Stimulated activated CD4-positive, alpha-beta T cell treated with anti-CD3 and anti-CD28 coated beads, Interleukin-15, amount 100 ng/mL, for 48 hours (primary cell): Measurements from ENCODE around the gene ADCY2.

Experiments
- DNase-seq, 2 donors: peaks; one replicate each; pipeline ENCODE4 v3.0.0-alpha.2; 2020; ENCODE audit warnings: low read depth in 2 of 2

ADCY2 gene

DNA sequence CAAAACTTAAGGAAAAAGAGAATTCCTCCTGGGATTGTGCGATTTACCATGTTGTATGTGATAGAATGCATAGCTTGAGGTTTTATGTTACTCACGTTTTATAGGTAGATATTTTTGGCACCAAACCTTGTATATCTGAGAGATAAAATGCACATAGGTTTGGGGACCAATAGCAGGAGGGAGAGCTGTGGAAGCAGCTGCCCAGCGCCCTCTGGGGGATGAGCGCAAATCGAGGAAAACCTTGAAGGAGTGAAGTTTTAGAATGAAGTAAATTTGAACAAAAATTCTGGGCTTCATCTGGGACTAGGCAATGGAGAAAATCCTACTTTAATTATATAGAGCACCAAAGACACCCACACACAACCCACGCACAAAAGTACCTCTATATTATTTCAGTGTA, 197.0 kb downstream of the ADCY2 start:
- DNase-seq = no peak

DNA sequence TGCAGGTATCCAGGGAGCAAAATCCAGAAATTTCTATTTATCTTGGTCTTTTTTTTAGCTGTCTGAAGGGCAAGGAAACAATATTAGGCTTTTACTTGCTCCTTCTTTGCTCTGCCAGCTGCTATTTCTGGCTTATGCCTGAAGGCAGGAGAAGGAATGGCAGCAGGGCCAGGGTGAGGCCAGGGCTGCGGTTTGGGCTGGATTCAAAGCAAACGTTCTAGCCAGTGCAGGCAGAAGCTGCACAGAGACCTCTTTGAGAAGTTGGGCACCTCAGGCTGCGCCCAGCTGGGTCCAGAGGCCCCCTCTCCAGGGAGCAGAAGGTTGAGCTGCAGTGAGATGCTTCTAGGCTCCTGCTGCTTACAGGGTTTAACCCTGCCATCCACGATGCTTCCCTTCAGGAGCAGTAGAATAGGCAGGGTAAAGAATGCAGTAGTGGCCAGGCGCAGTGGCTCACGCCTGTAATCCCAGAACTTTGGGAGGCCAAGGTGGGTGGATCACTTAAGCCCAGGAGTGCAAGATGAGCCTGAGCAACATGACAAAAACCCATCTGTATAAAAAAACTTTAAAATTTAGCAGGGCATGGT, 201.2 kb downstream of the ADCY2 start:
- DNase-seq = no peak

DNA sequence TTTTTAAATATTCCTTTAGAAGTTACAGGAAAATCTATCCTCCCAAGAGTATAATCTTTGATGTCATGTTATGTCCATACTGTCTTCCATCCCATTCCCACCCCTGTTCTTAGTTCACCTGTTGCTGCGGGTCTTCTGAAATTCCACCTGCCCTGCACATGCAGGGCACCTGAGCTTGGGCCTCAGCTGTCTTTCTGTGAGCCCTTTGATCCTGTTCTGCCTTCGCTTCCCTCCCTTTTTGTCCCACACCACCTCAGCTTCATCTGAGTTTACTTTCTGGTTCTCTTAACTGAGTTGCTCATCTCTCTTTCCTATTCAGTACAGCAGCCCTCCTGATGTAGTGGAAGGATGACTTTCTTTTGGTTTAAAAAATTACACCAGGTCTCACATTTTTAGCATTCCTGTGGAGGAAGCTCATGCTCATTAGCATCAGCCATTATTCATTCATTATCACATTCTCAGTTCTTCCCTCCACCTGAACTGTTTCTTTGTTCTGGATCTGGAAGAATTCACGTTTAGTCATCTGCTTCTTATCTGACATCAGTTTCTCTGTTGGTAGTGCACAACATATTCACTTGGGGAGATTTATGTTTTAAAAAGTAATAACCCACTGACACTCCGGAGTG, 211.0 kb downstream of the ADCY2 start:
- DNase-seq = no peak

DNA sequence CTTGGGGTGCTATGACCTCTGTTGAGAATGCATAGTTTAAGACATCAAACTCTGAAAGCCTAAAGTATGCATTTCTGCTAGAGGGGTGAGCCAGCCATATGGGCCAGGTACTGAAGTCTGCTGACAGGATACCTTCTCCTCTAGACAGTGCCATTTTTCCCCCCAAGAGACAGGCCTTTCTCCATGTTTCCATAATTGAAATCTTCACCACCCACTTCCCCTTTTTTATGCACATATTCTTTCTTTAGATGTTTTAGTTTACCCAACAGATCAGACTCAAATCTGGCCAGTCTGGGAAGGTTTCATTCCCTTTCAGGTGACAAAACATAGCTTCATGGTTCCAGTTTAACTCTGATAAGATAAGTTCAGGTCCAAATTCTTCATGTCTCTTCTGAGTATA, 212.8 kb downstream of the ADCY2 start:
- DNase-seq = no peak

DNA sequence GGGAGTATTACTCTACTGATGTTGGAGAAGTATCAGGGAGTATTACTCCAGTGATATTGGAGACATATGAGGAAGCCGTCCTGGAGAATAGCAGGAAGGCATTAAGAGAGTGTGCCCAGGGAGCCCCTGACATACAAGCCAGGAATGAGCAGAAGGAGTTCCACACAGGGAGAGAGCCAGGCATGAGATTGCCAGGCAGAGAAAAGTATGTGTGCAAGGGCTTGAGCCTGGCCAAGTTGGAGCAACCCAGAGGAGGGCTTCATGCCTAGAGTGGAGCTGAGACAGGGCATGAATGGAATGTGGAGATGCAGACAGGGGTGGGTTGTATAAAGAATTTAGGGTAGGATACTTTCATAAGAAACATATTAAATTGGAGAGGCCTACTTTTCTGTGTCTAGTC, 213.8 kb downstream of the ADCY2 start:
- no peak for DNase-seq

DNA sequence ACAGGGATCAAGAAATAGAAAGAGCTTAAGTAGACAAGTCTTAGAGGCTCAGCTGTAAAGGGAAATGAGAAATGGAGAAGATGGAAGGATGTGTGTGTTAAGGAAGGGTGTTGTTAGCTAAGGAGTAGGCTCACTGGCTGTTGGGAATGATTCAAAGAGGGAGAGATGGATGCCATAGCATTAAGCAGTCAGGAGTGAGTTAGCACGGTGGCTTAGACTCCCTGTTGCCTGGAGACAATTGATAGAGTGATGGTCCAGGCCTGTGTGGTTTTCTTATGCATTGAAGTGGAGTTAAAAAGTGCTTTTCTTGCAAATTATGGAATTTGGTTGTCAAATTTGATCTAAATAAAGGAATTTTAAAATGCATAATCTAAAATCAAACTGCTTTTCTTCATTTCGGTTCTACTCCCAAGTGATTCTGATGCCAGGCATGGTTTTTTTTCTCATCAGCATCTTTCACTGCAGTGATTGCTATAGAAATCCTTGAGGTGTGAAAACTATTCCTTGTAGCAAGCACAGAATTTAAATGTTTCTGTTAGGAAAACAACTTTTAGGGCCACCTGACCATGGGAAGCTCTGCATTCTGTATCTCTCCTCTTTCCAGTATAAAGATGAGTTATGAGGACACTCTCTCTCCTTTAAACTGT, 214.7 kb downstream of the ADCY2 start:
- DNase-seq = no peak

DNA sequence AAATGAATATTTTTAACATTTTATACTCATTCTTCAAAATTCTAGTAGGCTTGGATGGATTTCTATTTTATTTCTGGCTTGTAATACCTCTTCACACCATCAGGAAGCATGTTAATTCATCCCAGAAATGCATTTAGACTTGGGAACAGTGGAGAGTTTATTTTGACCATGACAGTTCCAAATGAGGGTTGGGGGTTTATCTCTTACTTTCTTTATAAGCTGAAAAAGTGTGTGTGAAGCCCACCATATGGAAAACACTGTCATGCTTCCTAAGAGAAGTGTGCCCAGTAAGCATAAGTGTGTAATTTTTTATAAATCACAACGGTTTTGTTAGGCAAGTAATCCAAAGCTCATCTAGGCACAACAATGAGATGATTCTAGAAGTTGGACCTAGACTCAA, 215.6 kb downstream of the ADCY2 start:
- DNase-seq = no peak

DNA sequence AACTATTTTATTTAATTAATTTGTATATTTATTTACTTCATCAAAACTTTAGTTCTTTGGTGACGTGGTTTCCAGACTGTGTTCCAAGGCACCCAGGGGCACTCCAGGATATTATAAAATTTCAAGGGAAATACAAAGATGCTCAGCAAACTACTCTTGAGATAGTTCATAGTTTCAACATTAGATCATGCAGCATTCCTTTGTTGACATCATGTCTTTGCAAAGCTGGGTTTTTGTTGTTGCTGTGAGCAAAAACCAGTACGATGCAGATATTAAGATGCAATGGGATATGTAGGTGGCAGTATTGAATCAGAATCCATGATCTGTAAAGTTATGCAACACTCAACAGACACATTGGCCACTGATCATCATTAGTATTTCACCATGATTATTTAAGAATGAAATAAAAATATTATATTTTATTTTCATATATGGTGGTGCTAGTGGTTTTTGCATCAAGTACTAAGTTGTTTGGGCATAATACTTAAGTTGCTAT, 219.7 kb downstream of the ADCY2 start:
- DNase-seq = no peak

DNA sequence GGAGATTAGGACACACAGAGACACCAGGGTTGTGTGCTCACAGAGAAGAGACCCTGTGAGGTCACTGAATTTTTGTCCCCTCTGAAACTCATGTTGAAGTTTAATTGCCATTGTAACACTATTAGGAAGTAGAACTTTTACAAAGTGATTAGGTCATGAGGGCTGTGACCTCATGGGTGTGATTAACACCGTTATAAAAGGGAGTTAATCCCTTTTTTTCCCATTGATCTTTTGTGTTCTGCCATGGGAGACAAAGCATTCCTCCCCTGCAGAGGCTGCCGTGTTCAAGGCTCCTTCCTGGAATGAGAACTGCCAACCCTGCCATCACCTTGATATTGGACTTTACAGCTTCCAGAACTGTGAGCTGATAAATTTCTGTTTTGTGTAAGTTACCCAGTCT, 221.0 kb downstream of the ADCY2 start:
- no peak for DNase-seq

DNA sequence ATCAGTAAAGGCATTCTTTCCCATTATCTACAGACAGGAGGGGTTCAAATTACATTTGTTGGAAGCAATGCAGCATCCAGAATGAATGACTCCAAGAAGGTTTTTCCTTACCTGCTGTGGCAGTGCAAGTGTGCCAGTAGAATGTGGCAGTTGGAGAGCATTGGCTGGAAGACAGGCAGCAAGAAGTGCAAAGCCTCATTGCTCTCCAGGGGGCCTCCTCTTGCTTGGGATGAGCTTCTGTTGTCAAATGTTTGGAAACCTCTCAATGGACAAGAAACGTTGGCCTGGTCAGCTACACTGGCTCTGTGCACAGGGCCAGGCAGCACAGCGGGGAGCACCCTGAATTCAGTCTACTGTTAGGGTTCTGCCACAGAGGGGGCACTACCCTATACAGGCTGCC, 226.6 kb downstream of the ADCY2 start:
- no peak for DNase-seq

DNA sequence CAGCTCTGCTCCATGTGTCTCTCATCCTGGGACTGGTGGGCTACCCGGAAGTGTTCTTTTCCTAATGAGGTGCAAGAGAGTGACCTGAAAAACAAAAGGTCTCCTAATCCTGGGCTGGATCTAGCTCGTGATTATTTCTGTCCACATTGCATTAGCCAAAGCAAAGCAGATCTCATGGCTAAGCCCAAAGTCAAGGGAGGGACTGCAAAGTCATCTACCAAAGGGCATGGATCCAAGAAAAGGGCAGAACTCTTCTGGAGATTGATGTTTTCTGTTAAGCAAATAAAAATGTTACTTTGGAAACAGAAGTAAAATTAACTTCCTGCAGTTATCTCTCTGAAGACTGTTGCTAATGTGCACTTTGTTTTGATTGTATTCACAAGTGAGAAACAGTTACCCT, 229.8 kb downstream of the ADCY2 start:
- no peak for DNase-seq

DNA sequence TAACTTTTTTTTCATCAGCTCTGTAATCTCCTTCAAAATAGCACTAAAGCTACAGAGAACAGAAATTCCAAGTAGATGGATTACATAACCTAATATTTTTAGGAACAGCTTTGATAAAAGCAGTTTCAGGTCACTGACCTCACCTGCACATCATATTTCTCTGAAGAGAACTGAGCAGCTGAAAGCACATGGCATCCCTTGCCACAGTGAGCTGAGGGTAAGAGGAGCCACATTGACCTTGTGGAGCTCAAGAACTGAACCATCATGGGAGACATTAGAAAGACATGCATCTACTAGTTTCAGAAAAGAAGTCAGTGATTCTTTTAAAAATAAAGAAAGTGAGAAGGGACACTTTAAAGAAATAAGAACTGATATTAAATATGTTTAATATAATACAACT, 232.3 kb downstream of the ADCY2 start:
- no peak for DNase-seq

DNA sequence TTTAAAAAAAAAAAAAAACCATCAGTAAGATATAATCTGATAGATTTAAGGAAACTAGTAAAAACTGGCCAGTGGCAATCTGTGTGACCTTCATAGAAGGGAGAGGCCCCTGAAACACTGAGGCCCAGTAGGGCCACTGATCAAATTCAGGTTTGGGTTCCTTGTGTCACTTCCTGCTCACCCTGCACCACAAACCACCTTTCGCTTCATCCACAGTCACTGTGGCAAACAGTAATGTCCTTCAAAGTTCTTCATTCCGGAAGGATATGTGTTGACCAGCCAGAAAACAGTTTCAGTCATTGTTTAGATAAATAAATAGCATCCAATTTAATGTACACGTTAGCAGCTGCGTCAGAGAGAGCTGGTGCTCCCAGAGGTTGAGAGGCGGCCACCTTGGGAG, 232.9 kb downstream of the ADCY2 start:
- no peak for DNase-seq

DNA sequence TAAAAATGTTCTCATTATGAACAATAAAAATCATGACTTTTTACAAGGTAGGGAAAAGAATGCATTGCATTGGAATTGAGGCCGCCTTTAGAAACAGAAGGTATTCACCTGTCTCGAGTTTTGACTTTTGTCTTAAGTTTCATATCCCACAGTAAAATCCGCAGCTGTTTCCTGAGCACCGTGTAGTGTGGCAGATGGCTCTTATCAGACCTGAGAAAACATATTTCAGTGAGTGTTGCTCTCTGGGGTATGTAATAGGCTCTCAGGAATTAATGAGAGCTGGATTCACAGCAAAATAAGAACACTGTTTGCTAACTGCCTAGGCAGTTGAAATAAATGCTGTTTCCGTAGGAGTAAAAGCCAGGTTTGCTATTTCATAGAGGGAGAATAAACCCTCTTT, 233.6 kb downstream of the ADCY2 start:
- DNase-seq = no peak

DNA sequence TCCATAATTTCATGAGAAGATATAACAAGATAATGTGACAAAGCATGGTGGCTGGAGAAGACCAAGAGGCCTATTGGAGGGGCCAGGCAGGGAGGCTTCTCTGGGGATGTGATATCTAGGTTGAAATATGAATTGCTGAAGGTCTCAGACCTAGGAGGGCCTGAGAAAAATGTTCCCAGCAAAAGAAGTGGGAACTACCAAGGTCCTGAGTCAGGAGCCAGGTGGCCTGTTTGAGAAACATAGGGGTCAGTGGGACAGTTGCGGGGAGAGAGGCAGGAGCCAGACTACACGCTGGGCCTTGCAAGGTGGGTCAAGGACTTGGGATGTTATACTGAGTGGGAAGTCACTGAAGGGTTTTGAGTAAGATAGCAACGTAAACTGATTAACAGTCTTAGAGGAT, 238.9 kb downstream of the ADCY2 start:
- DNase-seq = no peak

DNA sequence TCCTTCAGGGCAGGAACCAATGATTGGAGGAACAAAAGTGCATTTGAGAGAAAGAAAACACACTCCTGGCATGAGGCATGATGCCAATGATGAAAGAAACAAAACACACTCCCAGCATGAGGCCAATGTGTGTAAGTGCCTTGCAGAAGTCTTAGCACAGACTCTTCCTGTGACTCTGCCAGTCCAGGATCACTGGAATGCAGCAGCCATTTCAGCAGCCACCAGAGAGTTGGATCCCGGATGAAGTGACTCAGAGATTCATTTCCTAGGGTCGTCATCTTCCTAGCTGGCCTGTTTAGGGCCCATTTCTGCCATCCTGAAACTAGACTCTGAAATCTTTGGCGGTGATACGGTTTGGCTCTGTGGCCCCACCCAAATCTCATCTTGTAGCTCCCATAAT, 242.5 kb downstream of the ADCY2 start:
- no peak for DNase-seq

DNA sequence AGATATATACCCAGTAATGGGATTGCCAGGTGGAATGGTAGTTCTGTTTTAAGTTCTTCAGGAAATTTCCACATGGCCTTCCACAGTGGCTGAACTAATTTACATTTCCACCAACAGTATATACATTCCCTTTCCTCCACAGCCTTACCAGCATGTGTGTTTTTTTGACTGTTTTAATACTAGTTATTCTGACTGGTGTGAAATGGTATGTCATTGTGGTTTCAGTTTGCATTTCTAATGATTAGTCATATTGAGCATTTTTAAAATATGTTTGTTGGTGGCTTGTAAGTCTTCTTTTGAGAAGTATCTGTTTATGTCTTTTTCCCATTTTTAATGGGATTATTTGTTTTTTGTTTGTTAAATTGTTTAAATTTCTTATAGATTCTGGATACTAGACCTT, 246.1 kb downstream of the ADCY2 start:
- no peak for DNase-seq

DNA sequence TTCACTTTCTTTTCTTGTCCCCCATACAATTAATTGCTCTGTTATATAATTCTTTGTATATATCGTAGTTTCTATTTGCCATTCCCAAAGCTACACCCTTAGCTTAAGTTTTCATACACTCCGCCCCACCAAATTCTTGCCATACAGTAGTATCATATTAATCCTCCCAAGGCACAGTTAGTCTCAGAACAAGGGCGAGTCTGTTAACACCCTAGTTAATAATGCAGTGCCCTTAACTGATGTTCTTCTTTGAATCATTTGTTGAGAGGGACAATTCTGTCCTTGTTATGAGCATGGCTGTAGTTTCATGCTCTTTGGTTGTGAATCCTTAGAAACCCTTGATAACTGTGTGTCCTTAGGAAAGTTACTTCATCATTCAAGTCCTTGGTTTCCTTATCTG, 248.8 kb downstream of the ADCY2 start:
- DNase-seq = no peak

DNA sequence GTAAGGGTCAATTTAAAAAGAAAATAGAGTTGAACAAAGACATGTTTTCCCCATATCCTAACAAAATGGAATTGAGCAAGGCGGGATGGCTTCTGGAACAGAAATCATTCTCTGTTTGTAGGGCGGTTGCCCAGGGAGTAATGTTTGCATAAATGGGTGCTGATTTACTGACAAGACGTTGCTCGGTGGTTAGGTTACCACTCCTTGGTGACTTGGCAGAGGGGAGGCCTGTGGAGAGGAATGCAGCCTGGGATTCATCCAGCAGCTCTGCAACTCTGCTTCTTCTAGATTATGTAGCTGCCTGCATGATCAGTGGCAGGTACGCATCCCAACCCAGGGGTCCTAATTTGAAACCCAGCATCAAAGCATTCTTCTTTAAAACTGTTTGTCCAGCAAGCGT, 254.8 kb downstream of the ADCY2 start:
- no peak for DNase-seq

DNA sequence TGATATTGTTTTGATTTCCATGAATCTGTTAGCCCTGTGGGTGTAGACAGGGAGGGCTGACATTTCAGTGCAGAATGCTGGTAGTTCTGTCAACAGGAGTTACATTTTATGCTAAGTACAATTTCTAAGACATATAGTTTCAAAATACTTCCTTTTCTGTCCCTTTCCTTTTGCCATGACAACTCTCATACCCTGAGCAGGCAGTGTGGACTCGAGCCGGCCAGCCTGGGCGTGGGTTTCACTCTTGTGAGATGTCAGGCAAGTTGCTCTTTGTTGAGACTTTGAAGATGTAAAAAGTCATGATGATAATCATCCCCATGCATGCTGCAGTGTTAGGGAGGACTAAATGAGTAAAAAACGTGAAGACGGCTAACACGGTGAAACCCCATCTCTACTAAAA, 257.1 kb downstream of the ADCY2 start:
- DNase-seq = no peak

DNA sequence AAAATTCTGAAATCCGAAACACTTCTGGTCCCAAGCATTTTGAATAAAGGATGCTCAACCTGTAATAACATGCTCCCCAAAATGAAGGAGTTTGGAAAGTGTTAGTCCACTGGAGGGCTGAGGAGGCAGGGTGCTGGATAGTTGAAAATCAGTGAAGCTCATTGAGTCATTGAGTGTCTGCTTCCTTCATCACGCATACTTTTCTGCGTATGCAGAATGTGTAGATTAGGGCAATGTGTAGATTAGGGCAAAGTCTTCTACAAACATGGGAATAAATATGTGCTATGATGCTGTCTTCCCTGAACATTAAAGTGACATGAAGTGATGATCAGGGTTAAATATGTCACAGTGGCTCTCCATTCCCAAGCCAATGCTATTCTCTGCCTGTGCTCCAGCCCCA, 261.2 kb downstream of the ADCY2 start:
- DNase-seq = no peak

DNA sequence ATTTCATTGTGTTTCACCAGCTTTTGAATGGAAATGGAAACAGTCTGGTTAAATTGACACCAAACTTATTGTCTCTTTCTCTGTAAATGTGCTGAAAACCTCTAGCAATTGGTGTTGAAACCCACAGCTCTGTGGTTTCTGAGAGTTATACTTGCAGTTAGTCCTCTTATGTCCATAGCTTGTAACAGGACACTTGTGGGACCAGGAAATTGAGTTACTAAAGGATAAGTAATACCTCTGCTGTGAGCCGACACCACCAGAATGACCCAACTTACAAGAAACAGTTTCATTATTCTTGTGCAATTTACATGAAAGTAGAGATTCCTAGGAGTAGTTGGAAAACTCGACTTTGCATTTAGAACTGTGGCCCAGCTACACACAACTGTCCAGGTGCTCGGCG, 263.5 kb downstream of the ADCY2 start:
- DNase-seq = no peak

DNA sequence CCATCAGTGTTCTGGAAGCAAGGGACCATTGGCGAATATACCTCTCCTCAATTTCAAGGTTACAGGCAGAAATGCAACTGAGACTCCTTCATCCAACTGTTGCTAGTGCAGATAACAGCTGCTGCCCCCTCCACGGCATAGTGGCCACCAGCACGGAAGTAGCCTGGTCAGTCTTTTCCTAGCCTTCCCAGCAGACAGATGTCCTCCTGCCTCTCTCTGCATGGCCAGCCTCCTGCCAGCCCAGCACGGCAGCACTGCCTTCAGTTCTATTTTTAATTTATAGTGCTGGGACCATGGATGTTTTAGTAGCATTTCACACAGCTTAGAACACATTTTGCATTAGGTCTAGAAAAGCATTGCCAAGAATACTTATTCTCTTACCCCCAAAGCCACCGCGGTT, 266.4 kb downstream of the ADCY2 start:
- DNase-seq = no peak

DNA sequence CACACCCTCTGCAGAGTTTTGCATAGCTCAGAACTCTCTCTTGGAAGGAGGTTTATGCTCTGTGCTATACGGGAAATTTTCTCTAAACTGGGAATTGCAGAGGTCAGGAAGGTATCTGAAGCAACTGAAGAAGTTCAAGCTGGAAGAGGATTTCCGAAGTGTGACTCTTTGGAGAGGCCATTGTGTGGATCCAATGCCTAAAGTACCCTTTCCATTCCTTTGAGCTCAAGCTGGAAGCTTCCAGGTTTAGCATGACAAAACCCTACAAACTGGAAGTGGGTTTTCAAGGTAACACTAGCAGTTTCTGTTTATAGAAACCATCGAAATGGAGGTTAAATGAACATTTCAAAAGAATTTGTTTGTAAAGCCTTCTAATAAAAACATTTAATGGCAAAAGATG, 267.9 kb downstream of the ADCY2 start:
- DNase-seq = no peak
